ENCODE data around the gene CELF4. TPM values are rescaled to one million over a fixed set of nuclear protein-coding genes. Genes with fewer than 3 reads are reported as not detected.

CELF4 gene
- total RNA-seq, 4 donors from 2014 or later = 0.32 to 0.81 (median 0.77) TPM

DNA sequence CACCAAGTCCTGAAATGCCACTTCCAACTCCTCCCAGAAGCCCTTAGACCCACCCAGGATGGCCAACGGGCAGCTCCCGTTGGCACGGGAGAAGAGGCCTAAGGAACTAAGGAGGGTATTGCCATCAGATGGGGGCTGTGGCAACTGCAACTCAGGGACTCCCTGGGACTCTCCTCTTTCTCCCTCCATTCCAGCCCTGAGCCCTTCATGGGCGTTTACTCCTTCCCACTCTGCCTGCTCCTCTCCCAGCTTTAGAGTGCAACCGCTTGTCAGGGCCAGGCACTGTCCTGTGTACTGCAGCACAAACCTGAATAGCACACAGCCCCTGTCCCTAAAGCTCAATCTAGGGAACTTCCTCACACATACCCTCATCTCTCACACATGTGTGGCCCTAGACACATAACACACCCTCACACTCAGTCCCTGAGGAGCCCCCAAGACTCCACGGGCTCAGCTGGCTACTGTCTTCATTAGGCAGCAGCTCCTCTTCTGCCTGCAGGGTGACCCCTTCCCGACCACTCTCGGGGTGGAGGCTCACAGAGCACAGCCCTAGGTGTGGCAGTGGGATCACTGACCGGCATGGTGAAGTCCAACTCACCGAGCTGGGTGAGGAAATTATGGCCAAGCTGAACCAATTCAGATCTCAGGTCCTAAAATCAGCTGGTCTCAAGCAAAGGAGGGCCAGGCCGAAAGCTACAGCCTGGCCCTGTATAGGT is 316.3 kb downstream of the CELF4 start:
- H3K27ac ChIP-seq = no peak overlapping the region
- TF ChIP-seq EP300 (IDR thresholded peaks at IDR 0.05) (no peak), POLR2A (IDR thresholded peaks at IDR 0.05) (no peak), POLR2AphosphoS5 (IDR thresholded peaks at IDR 0.05) (no peak)
- TF ChIP-seq, protein P1, sequence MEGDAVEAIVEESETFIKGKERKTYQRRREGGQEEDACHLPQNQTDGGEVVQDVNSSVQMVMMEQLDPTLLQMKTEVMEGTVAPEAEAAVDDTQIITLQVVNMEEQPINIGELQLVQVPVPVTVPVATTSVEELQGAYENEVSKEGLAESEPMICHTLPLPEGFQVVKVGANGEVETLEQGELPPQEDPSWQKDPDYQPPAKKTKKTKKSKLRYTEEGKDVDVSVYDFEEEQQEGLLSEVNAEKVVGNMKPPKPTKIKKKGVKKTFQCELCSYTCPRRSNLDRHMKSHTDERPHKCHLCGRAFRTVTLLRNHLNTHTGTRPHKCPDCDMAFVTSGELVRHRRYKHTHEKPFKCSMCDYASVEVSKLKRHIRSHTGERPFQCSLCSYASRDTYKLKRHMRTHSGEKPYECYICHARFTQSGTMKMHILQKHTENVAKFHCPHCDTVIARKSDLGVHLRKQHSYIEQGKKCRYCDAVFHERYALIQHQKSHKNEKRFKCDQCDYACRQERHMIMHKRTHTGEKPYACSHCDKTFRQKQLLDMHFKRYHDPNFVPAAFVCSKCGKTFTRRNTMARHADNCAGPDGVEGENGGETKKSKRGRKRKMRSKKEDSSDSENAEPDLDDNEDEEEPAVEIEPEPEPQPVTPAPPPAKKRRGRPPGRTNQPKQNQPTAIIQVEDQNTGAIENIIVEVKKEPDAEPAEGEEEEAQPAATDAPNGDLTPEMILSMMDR (IDR thresholded peaks at IDR 0.05) = no peak
- H3K36me3 ChIP-seq = no peaks in the 10 kb centered on the region
- ATAC-seq = no peak
- no peaks in the 10 kb centered on the region for H3K9me3 ChIP-seq
- H3K4me1 ChIP-seq = peaks cover 0 to 11% (median 0%) of the 10 kb centered on the region in 3 donors
- WGBS, 2 donors (ENCODE audit: low coverage in 1 of 2) = 56 to 62% methylated on average over 2 to 5 of the region's 11 CpGs
- H3K4me3 ChIP-seq = no peak overlapping the region
- H3K27me3 ChIP-seq = peaks cover 84% of the 10 kb centered on the region

DNA sequence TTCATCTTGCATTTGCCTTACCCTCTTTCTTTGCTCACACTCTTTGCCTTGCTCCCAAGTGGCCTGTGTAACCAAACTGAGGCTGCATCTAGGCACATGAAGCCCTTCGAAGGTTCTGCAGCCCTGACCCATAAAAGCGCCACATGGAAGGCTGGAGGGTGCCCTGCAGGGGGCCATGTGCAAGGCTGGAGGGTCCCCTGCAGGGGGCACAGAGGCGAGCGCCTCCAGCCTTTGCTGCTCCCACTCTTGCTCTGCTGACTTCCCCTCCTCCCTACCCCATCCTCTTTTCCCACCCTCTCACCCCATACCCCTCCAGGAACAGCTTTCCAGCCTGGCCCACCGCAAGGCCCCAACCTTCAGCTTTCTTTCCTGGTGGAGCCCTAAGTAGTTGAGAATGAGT is 317.3 kb downstream of the CELF4 start:
- H3K36me3 ChIP-seq = no peaks in the 10 kb centered on the region
- H3K4me1 ChIP-seq = peaks cover 0 to under 1% (median 0%) of the 10 kb centered on the region in 3 donors
- no peak overlapping the region for H3K27ac ChIP-seq
- H3K4me3 ChIP-seq = no peak overlapping the region
- ATAC-seq = no peak
- 80% methylated on average over 3 of the region's 5 CpGs; no CpG with 5 or more reads in 1 of the 2 donors for WGBS, 2 donors (ENCODE audit: low coverage in 1 of 2)
- H3K9me3 ChIP-seq = no peaks in the 10 kb centered on the region
- no peak for TF ChIP-seq POLR2A (IDR thresholded peaks at IDR 0.05)
- TF ChIP-seq, protein P1 (IDR thresholded peaks at IDR 0.05) = no peak
- no peak for TF ChIP-seq EP300 (IDR thresholded peaks at IDR 0.05)
- no peak for TF ChIP-seq POLR2AphosphoS5 (IDR thresholded peaks at IDR 0.05)
- H3K27me3 ChIP-seq = peaks cover 81% of the 10 kb centered on the region

DNA sequence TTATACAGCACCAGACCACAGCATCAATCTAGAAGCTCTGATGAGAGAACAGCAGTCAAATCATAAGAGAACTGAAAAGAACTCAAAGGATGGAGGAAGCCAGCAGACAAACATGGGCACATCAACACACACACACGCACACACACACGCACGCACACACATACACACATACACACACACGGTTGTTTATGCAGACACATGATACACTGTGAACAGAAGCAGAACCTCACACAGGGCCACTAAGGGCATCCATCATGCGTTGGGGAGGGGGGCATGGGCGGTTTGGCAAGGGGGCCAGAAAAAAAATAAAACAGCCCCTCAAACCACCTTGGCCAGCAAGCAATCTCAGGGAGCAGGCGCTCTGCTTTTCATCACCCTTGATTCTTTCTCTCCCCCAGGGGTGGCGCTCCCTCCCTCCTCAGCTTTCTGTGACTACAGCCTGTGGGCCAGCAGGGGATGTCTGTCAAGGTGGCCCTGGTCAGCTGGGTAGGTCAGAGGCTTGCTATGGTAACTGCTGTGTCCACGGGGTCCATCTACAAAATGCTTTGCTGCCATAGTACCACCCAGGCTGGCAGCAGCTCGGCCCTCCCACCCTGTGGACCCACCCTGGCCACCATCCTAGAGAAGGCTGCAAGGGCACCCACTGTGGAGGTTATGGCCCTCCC is 318.0 kb downstream of the CELF4 start:
- no peak for ATAC-seq
- 72 to 79% methylated on average over 4 to 9 of the region's 10 CpGs for WGBS, 2 donors (ENCODE audit: low coverage in 1 of 2)
- Histone ChIP-seq H3K36me3 (no peaks in the 10 kb centered on the region), H3K27me3 (peaks cover 74% of the 10 kb centered on the region), H3K4me3 (no peak overlapping the region), H3K9me3 (no peaks in the 10 kb centered on the region), H3K4me1 (no peaks in the 10 kb centered on the region), H3K27ac (no peak overlapping the region)
- TF ChIP-seq POLR2AphosphoS5 (IDR thresholded peaks at IDR 0.05) = no peak

DNA sequence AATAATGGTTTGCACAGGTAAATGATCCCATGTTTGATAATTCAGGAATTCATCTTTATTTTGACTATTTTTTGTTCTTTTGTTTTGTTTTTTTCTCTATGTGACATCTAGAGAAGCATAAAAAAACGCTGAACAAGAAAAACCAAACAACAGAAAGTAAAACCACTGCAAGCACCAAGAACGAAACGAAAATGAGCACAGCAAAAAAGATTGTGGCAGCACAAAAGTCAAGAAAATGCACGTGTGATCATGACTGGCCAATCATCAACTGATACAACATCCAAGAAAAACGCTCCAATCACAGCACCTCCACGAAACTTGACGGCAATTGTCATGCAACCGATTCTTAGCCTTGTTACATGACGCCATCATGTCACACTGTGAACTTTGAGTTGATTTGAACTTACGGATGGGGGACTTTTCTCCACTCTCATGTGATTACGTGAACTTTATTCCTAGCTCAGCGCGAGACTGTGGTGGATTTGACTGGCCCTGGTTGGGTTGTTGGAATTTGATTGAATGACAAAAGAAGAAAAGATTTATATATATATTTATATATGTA is 318.7 kb downstream of the CELF4 start:
- no peaks in the 10 kb centered on the region for H3K36me3 ChIP-seq
- H3K4me3 ChIP-seq = no peak overlapping the region
- H3K27ac ChIP-seq = no peak overlapping the region
- no peak for ATAC-seq
- 85 to 87% methylated on average over 8 to 11 of the region's 13 CpGs for WGBS, 2 donors (ENCODE audit: low coverage in 1 of 2)
- TF ChIP-seq EP300 (IDR thresholded peaks at IDR 0.05) = no peak
- no peak for TF ChIP-seq POLR2AphosphoS5 (IDR thresholded peaks at IDR 0.05)
- H3K27me3 ChIP-seq = peaks cover 67% of the 10 kb centered on the region
- no peaks in the 10 kb centered on the region for H3K9me3 ChIP-seq
- H3K4me1 ChIP-seq = no peaks in the 10 kb centered on the region

DNA sequence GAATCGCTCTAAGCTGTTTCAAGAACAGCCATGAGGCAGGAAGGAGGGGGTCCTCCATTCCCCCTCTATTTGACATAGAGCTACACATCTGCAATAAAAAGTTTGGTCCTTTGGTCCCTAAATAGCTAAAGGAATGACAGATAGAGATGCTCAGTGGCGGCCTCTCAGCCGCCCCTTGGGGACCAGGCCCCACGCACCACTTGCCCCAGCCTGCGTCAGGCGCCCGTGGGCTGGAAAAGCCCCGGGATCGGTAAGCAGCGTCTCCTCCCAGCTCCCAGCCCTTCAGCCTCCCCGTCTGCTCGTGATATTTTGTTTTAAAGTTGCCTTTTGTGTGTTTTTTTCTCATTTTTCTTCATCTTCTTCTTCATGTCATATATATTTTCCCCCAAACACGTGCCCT is 321.0 kb downstream of the CELF4 start:
- no peak overlapping the region for H3K4me3 ChIP-seq
- ATAC-seq = no peak
- H3K4me1 ChIP-seq = no peaks in the 10 kb centered on the region
- TF ChIP-seq, protein P1 (IDR thresholded peaks at IDR 0.05) = no peak
- TF ChIP-seq EP300 (IDR thresholded peaks at IDR 0.05) (no peak), POLR2AphosphoS5 (IDR thresholded peaks at IDR 0.05) (no peak), POLR2A (IDR thresholded peaks at IDR 0.05) (no peak)
- WGBS, 2 donors (ENCODE audit: low coverage in 1 of 2) = 83 to 94% methylated on average over 3 to 10 of the region's 13 CpGs
- H3K27ac ChIP-seq = no peak overlapping the region
- H3K9me3 ChIP-seq = no peaks in the 10 kb centered on the region
- peaks cover 49% of the 10 kb centered on the region for H3K27me3 ChIP-seq
- H3K36me3 ChIP-seq = no peaks in the 10 kb centered on the region
